ENCODE results near the gene FGFR3. TPM values are rescaled to one million over a fixed set of nuclear protein-coding genes. Genes with fewer than 3 reads are reported as not detected.

FGFR3 gene
- total and polyA plus RNA-seq, 10 of the 15 experiments (the other 5 are each of a cell fraction or from before 2014, with no cell fraction given), result 0.05 to 0.33 (median 0.18) TPM; not detected in 6

DNA sequence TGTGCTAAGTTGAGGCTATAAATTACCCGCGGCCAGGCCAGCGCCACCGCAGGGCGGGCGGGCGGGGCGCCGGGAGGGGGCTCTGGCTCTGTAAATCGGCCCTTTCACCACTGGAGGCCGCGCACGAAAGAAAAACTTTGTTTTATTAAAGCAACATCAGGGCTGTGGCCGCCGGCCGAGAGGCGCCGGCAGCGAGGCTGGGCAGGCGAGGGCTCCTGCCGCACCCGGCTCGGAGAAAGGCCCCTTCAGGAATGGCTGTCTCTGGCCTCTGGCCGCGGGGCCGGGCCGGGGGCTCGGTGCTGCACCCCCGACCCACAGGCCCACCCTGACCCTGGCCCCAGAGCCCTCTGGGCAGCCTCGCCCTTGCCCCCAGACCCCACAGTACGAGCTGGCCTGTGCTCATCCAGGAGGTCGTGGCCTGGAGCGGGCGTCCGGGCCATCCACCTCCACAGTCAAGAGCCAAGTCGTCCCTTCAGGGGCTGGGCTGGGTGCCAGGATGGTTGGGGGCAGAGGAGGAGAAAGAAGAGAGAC lies 29.5 kb upstream of the FGFR3 start:
- Histone ChIP-seq H3K79me2 (ENCODE audit: control insufficient read depth, insufficient read depth, low read length) (no peaks in the 10 kb centered on the region), H3K27ac (ENCODE audit: control insufficient read depth, insufficient read depth) (no peak overlapping the region), H3K27me3 (replicated peaks in 1 of 2; ENCODE audit: control insufficient read depth in 2 of 2, insufficient read depth in 2 of 2, low read length in 1 of 2) (peaks cover 0 to 3% of the 10 kb centered on the region in 2 experiments; a peak in 1 of 4 replicates), H3K9ac (ENCODE audit: control insufficient read depth, insufficient read depth, low read length) (no peak overlapping the region), H3K4me2 (ENCODE audit: control insufficient read depth, insufficient read depth) (no peak overlapping the region), H3K36me3 (ENCODE audit: control insufficient read depth in 2 of 2, insufficient read depth in 2 of 2, low read length in 1 of 2) (no peaks in the 10 kb centered on the region), H3K4me1 (ENCODE audit: control insufficient read depth, insufficient read depth, low read length) (no peaks in the 10 kb centered on the region), H3K4me3 (no peak overlapping the region), H4K20me1 (ENCODE audit: control insufficient read depth, insufficient read depth) (no peaks in the 10 kb centered on the region), H2AFZ (ENCODE audit: control insufficient read depth, low read depth, low read length) (no peak overlapping the region), H3K9me3 (replicated peaks; ENCODE audit: control insufficient read depth, insufficient read depth, low read length) (no peaks in the 10 kb centered on the region)
- CTCF ChIA-PET, result no interaction called here
- POLR2A ChIA-PET, result no interaction called here
- no peak for DNase-seq (ENCODE audit: low read depth, low spot score)
- BruUV-seq (replicated peaks), result no TSS peak
- peak; percentile 34 for ATAC-seq
- SMC1A ChIA-PET (ENCODE audit: uncharacterized antibody, unreplicated experiment), result no interaction called here
- no peak for FAIRE-seq
- RAD21 ChIA-PET (ENCODE audit: unreplicated experiment), result no interaction called here
- in situ Hi-C loops (cut with MboI) (no loop called here), intact Hi-C loops (cut with micrococcal nuclease; ENCODE audit: unreplicated experiment) (no loop called here)
- whole genome bisulfite sequencing (ENCODE audit: insufficient coverage, insufficient replicate concordance, low lambda C conversion rate, missing lambda C conversion rate), result 16% methylated on average over 27 of the region's 36 CpGs
- no peak for TF ChIP-seq EP300 (IDR thresholded peaks at IDR 0.05; ENCODE audit: borderline replicate concordance in 1 of 2, control insufficient read depth in 1 of 2, low read depth in 2 of 2, low read length in 2 of 2)
- TF ChIP-seq POLR2AphosphoS2 (IDR thresholded peaks at IDR 0.05; ENCODE audit: low read depth, low read length), result no peak
- TF ChIP-seq NR2F1 (conservative IDR thresholded peaks at IDR 0.05), result no peak
- no peak for TF ChIP-seq BCL11A (IDR thresholded peaks at IDR 0.05; ENCODE audit: low read depth, low read length)
- TF ChIP-seq PAX5 (IDR thresholded peaks at IDR 0.05; ENCODE audit: borderline replicate concordance, low read depth, low read length), result no peak
- TF ChIP-seq, protein P1, sequence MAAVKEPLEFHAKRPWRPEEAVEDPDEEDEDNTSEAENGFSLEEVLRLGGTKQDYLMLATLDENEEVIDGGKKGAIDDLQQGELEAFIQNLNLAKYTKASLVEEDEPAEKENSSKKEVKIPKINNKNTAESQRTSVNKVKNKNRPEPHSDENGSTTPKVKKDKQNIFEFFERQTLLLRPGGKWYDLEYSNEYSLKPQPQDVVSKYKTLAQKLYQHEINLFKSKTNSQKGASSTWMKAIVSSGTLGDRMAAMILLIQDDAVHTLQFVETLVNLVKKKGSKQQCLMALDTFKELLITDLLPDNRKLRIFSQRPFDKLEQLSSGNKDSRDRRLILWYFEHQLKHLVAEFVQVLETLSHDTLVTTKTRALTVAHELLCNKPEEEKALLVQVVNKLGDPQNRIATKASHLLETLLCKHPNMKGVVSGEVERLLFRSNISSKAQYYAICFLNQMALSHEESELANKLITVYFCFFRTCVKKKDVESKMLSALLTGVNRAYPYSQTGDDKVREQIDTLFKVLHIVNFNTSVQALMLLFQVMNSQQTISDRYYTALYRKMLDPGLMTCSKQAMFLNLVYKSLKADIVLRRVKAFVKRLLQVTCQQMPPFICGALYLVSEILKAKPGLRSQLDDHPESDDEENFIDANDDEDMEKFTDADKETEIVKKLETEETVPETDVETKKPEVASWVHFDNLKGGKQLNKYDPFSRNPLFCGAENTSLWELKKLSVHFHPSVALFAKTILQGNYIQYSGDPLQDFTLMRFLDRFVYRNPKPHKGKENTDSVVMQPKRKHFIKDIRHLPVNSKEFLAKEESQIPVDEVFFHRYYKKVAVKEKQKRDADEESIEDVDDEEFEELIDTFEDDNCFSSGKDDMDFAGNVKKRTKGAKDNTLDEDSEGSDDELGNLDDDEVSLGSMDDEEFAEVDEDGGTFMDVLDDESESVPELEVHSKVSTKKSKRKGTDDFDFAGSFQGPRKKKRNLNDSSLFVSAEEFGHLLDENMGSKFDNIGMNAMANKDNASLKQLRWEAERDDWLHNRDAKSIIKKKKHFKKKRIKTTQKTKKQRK (IDR thresholded peaks at IDR 0.05; ENCODE audit: low read depth, low read length), result no peak
- TF ChIP-seq RFX5 (IDR thresholded peaks at IDR 0.05; ENCODE audit: low read depth, low read length), result no peak
- no peak for TF ChIP-seq MEF2A (IDR thresholded peaks at IDR 0.05; ENCODE audit: insufficient read depth, low read depth, low read length)
- TF ChIP-seq ESRRA (IDR thresholded peaks at IDR 0.05; ENCODE audit: low read length), result no peak
- TF ChIP-seq, protein P2, sequence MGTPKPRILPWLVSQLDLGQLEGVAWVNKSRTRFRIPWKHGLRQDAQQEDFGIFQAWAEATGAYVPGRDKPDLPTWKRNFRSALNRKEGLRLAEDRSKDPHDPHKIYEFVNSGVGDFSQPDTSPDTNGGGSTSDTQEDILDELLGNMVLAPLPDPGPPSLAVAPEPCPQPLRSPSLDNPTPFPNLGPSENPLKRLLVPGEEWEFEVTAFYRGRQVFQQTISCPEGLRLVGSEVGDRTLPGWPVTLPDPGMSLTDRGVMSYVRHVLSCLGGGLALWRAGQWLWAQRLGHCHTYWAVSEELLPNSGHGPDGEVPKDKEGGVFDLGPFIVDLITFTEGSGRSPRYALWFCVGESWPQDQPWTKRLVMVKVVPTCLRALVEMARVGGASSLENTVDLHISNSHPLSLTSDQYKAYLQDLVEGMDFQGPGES (IDR thresholded peaks at IDR 0.05), result no peak
- no peak for TF ChIP-seq MXI1 (IDR thresholded peaks at IDR 0.05; ENCODE audit: low read depth, low read length)
- no peak for TF ChIP-seq IRF4 (IDR thresholded peaks at IDR 0.05; ENCODE audit: low read depth, low read length)
- no peak for TF ChIP-seq POU2F2 (IDR thresholded peaks at IDR 0.05; ENCODE audit: borderline replicate concordance, low read depth, low read length)
- TF ChIP-seq, protein P3, sequence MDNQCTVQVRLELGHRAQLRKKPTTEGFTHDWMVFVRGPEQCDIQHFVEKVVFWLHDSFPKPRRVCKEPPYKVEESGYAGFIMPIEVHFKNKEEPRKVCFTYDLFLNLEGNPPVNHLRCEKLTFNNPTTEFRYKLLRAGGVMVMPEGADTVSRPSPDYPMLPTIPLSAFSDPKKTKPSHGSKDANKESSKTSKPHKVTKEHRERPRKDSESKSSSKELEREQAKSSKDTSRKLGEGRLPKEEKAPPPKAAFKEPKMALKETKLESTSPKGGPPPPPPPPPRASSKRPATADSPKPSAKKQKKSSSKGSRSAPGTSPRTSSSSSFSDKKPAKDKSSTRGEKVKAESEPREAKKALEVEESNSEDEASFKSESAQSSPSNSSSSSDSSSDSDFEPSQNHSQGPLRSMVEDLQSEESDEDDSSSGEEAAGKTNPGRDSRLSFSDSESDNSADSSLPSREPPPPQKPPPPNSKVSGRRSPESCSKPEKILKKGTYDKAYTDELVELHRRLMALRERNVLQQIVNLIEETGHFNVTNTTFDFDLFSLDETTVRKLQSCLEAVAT (IDR thresholded peaks at IDR 0.05), result no peak
- TF ChIP-seq, protein P4, sequence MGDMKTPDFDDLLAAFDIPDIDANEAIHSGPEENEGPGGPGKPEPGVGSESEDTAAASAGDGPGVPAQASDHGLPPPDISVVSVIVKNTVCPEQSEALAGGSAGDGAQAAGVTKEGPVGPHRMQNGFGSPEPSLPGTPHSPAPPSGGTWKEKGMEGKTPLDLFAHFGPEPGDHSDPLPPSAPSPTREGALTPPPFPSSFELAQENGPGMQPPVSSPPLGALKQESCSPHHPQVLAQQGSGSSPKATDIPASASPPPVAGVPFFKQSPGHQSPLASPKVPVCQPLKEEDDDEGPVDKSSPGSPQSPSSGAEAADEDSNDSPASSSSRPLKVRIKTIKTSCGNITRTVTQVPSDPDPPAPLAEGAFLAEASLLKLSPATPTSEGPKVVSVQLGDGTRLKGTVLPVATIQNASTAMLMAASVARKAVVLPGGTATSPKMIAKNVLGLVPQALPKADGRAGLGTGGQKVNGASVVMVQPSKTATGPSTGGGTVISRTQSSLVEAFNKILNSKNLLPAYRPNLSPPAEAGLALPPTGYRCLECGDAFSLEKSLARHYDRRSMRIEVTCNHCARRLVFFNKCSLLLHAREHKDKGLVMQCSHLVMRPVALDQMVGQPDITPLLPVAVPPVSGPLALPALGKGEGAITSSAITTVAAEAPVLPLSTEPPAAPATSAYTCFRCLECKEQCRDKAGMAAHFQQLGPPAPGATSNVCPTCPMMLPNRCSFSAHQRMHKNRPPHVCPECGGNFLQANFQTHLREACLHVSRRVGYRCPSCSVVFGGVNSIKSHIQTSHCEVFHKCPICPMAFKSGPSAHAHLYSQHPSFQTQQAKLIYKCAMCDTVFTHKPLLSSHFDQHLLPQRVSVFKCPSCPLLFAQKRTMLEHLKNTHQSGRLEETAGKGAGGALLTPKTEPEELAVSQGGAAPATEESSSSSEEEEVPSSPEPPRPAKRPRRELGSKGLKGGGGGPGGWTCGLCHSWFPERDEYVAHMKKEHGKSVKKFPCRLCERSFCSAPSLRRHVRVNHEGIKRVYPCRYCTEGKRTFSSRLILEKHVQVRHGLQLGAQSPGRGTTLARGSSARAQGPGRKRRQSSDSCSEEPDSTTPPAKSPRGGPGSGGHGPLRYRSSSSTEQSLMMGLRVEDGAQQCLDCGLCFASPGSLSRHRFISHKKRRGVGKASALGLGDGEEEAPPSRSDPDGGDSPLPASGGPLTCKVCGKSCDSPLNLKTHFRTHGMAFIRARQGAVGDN (IDR thresholded peaks at IDR 0.05), result no peak
